Epithelial cell of esophagus (primary cell): Measurements from ENCODE around the gene CDS2.

Experiments used
- DNase-seq: peaks from one replicate; pipeline ENCODE4 v3.0.0; 2010; ENCODE audit warnings: low read depth
- H3K4me3 ChIP-seq: 2 replicates; pipeline ENCODE4 v1.5.1; 2011; ENCODE audit warnings: mild to moderate bottlenecking, low read length, control low read depth
- CTCF ChIP-seq: IDR thresholded peaks from 2 replicates; pipeline ENCODE4 v1.5.1; 2011; ENCODE audit warnings: low read depth, mild to moderate bottlenecking, low read length, control low read depth, inconsistent platforms; ENCODE audit not compliant: insufficient read depth; ENCODE audit errors: missing control alignments

Gene CDS2

GRCh38 chr20:5216663-5217062 is 89.9 kb downstream of the CDS2 start:
- H3K4me3 ChIP-seq = no peak overlapping the region
- no peak for TF ChIP-seq CTCF
- no peak for DNase-seq

- no peak for TF ChIP-seq CTCF
- no peak overlapping the region for H3K4me3 ChIP-seq
- DNase-seq = no peak
These were observed 90.8 kb downstream of the CDS2 start for GRCh38 chr20:5217616-5218015.

- no peak for TF ChIP-seq CTCF
- DNase-seq = no peak
- no peak overlapping the region for H3K4me3 ChIP-seq
These were observed 93.7 kb downstream of the CDS2 start for GRCh38 chr20:5220321-5221060.

- H3K4me3 ChIP-seq = no peak overlapping the region
- TF ChIP-seq CTCF = no peak
- DNase-seq = peak; percentile 32
These were observed 94.2 kb downstream of the CDS2 start for GRCh38 chr20:5221061-5221430.

GRCh38 chr20:5222919-5223634 is 96.3 kb downstream of the CDS2 start:
- TF ChIP-seq CTCF = peak; percentile 88
- DNase-seq = peak; percentile 68
- H3K4me3 ChIP-seq = no peak overlapping the region

GRCh38 chr20:5230544-5230943 is 103.7 kb downstream of the CDS2 start:
- no peak for DNase-seq
- no peak for TF ChIP-seq CTCF
- no peak overlapping the region for H3K4me3 ChIP-seq

- no peak overlapping the region for H3K4me3 ChIP-seq
- no peak for TF ChIP-seq CTCF
- DNase-seq = no peak
These were observed 107.3 kb downstream of the CDS2 start for GRCh38 chr20:5234158-5234557.
